Stomach (tissue), 4 donors: ENCODE data around the gene LRRC7.

Experiments
- CTCF ChIP-seq, 7 experiments: fragments of 450-650 bp in 4 of 7; fragments of 200-600 bp in 3 of 7; sonication (generic) in 3 of 7; IDR thresholded peaks; one replicate each; pipeline ENCODE4 v1.5.1; 2016 to 2019; ENCODE audit warnings: antibody characterized with exemption in 7 of 7, control low read depth in 2 of 7, mild to moderate bottlenecking in 1 of 7
- EP300 ChIP-seq: sonication (generic); formaldehyde crosslinking; IDR thresholded peaks from one replicate; pipeline ENCODE4 v1.6.1; 2017; ENCODE audit warnings: antibody characterized with exemption
- POLR2A ChIP-seq, 4 donors: fragments of 450-650 bp; IDR thresholded peaks; one replicate each; pipeline ENCODE4 v1.6.1; 2016; ENCODE audit warnings: antibody characterized with exemption in 4 of 4, control low read depth in 2 of 4, mild to moderate bottlenecking in 1 of 4, moderate library complexity in 1 of 4
- POLR2AphosphoS5 ChIP-seq, 3 donors: sonication (generic); formaldehyde crosslinking; IDR thresholded peaks; one replicate each; pipeline ENCODE4 v1.6.1; 2016; ENCODE audit warnings: antibody characterized with exemption in 3 of 3

GRCh38 chr1:69833536-69833935, 265.8 kb downstream of the LRRC7 start:
- no peak for TF ChIP-seq POLR2A (IDR thresholded peaks at IDR 0.05)
- TF ChIP-seq CTCF (IDR thresholded peaks at IDR 0.05), result no peak
- no peak for TF ChIP-seq POLR2AphosphoS5 (IDR thresholded peaks at IDR 0.05)
- no peak for TF ChIP-seq EP300
